WERI-Rb-1 (cell line): ENCODE results near the gene PCDHB5.
"Not testable (repeated sequence)": the region's sequence is repeated elsewhere in the genome, so short reads cannot be mapped to it uniquely, and the experiment has no call there.

Source experiments
- DNase-seq: peaks from one replicate; pipeline ENCODE4 v3.0.0-alpha.2; 2020
- H3K27ac ChIP-seq: fragments of 250-450 bp; sonication (Bioruptor Pico); 2 replicates; pipeline ENCODE4 v1.5.1; 2020; ENCODE audit warnings: mild to moderate bottlenecking, moderate library complexity
- H3K27me3 ChIP-seq: fragments of 250-450 bp; sonication (Bioruptor Pico); 2 replicates; pipeline ENCODE4 v1.5.1; 2021; ENCODE audit warnings: mild to moderate bottlenecking, low read depth, moderate library complexity; ENCODE audit not compliant: insufficient read depth, severe bottlenecking
- H3K36me3 ChIP-seq: fragments of 250-450 bp; sonication (Bioruptor Pico); 2 replicates; pipeline ENCODE4 v1.5.1; 2020; ENCODE audit warnings: mild to moderate bottlenecking, moderate library complexity
- H3K4me3 ChIP-seq: 2 replicates; pipeline ENCODE4 v1.5.1; 2011; ENCODE audit warnings: low read depth, mild to moderate bottlenecking, control low read depth, low read length
- H3K9me3 ChIP-seq: fragments of 250-450 bp; sonication (Bioruptor Pico); 2 replicates; pipeline ENCODE4 v1.5.1; 2021; ENCODE audit warnings: mild to moderate bottlenecking, moderate library complexity; ENCODE audit not compliant: severe bottlenecking
- TF ChIP-seq, protein P1 (sequence below): IDR thresholded peaks from 2 replicates; pipeline ENCODE4 v1.5.1; 2011; ENCODE audit warnings: low read depth, mild to moderate bottlenecking, control low read depth, inconsistent platforms, low read length

The PCDHB5 gene

DNA sequence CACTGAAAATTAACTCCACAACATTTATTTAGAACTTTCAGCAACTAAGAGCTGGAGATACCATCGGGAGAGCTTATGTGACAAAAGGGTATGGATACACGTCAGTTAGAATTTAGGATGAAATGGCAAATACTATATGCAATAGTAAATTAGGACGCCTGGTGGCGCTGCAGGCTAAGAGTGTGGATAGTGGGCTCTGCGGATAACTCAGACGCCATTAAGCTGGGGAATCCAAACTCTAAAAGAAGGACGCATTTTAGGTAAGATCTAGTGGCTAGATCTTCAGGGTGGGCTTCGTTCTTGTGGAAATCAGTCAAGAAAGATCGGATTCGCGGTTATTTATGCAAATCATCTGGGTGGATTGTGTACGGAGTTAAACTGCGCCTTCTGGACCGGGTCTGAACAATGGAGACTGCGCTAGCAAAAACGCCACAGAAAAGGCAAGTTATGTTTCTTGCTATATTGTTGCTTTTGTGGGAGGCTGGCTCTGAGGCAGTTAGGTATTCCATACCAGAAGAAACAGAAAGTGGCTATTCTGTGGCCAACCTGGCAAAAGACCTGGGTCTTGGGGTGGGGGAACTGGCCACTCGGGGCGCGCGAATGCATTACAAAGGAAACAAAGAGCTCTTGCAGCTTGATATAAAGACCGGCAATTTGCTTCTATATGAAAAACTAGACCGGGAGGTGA lies at the start of gene PCDHB5:
TSS of gene PCDHB5 (plus strand) at position 177 of the 688 bp plus-strand sequence. CDS start at position 406, 229 bp downstream.
- peak; percentile 38 for DNase-seq
- Histone ChIP-seq H3K36me3 (no peaks in the 10 kb centered on the region), H3K4me3 (peak within 1 kb of the TSS; percentile 40), H3K27me3 (no peaks in the 10 kb centered on the region), H3K27ac (peak within 1 kb of the TSS; percentile 50; the same call in 1 of the 2 replicates), H3K9me3 (no peaks in the 10 kb centered on the region)
- TF ChIP-seq, protein P1, sequence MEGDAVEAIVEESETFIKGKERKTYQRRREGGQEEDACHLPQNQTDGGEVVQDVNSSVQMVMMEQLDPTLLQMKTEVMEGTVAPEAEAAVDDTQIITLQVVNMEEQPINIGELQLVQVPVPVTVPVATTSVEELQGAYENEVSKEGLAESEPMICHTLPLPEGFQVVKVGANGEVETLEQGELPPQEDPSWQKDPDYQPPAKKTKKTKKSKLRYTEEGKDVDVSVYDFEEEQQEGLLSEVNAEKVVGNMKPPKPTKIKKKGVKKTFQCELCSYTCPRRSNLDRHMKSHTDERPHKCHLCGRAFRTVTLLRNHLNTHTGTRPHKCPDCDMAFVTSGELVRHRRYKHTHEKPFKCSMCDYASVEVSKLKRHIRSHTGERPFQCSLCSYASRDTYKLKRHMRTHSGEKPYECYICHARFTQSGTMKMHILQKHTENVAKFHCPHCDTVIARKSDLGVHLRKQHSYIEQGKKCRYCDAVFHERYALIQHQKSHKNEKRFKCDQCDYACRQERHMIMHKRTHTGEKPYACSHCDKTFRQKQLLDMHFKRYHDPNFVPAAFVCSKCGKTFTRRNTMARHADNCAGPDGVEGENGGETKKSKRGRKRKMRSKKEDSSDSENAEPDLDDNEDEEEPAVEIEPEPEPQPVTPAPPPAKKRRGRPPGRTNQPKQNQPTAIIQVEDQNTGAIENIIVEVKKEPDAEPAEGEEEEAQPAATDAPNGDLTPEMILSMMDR: peak; percentile 63

DNA sequence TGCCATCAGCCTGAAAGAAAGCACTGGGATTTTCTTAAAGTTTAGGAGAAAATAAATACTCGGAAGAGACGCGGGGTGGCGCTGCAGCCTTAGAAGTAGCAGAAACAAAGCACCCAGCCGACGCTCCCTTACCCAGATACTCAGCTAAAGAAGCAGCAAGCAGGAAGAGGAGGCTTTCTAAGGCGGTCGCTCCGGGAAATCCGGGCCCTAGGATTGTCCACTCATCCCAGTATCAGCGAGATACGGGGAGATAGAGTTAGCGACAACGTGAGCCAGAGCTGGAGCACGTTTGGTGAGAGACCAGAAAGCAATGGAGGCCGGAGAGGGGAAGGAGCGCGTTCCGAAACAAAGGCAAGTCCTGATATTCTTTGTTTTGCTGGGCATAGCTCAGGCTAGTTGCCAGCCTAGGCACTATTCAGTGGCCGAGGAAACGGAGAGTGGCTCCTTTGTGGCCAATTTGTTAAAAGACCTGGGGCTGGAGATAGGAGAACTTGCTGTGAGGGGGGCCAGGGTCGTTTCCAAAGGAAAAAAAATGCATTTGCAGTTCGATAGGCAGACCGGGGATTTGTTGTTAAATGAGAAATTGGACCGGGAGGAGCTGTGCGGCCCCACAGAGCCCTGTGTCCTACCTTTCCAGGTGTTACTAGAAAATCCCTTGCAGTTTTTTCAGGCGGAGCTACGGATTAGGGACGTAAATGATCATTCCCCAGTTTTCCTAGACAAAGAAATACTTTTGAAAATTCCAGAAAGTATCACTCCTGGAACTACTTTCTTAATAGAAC lies 40.3 kb upstream of the PCDHB5 start, which contains the start of gene PCDHB2:
TSS of gene PCDHB2 (plus strand) at position 135 of the 782 bp plus-strand sequence. CDS start at position 311, 176 bp downstream.
- no peaks in the 10 kb centered on the region for H3K27me3 ChIP-seq
- peak; percentile 83 for DNase-seq
- H3K9me3 ChIP-seq: peaks cover 7% of the 10 kb centered on the region
- H3K27ac ChIP-seq: peak within 1 kb of the TSS; percentile 82
- peaks cover 11% of the 10 kb centered on the region for H3K36me3 ChIP-seq
- TF ChIP-seq, protein P1: peak; percentile 65; the same call in 1 of the 2 replicates
- H3K4me3 ChIP-seq: peak within 1 kb of the TSS; percentile 74

DNA sequence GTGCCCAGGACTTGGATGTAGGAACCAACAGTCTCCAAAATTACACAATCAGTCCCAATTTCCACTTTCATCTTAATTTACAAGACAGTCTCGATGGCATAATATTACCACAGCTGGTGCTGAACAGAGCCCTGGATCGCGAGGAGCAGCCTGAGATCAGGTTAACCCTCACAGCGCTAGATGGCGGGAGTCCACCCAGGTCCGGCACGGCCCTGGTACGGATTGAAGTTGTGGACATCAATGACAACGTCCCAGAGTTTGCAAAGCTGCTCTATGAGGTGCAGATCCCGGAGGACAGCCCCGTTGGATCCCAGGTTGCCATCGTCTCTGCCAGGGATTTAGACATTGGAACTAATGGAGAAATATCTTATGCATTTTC lies 39.8 kb upstream of the PCDHB5 start:
- Histone ChIP-seq H3K4me3 (peak overlapping the region; percentile 74), H3K27ac (no peak overlapping the region; the same call in 1 of the 2 replicates), H3K9me3 (peaks cover 7% of the 10 kb centered on the region), H3K36me3 (peaks cover 11% of the 10 kb centered on the region), H3K27me3 (no peaks in the 10 kb centered on the region)
- DNase-seq: no peak
- TF ChIP-seq, protein P1: no peak

DNA sequence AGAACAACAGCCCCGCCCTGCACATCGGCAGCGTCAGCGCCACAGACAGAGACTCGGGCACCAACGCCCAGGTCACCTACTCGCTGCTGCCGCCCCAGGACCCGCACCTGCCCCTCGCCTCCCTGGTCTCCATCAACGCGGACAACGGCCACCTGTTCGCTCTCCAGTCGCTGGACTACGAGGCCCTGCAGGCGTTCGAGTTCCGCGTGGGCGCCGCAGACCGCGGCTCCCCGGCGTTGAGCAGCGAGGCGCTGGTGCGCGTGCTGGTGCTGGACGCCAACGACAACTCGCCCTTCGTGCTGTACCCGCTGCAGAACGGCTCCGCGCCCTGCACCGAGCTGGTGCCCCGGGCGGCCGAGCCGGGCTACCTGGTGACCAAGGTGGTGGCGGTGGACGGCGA lies 38.8 kb upstream of the PCDHB5 start:
- not testable (repeated sequence) for DNase-seq, H3K4me3 ChIP-seq, H3K27me3 ChIP-seq, H3K9me3 ChIP-seq, H3K27ac ChIP-seq
- H3K36me3 ChIP-seq: peaks cover 11% of the 10 kb centered on the region

DNA sequence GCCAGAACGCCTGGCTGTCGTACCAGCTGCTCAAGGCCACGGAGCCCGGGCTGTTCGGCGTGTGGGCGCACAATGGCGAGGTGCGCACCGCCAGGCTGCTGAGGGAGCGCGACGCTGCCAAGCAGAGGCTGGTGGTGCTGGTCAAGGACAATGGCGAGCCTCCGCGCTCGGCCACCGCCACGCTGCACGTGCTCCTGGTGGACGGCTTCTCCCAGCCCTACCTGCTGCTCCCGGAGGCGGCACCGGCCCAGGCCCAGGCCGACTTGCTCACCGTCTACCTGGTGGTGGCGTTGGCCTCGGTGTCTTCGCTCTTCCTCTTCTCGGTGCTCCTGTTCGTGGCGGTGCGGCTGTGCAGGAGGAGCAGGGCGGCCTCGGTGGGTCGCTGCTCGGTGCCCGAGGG lies 38.4 kb upstream of the PCDHB5 start:
- not testable (repeated sequence) for H3K4me3 ChIP-seq

DNA sequence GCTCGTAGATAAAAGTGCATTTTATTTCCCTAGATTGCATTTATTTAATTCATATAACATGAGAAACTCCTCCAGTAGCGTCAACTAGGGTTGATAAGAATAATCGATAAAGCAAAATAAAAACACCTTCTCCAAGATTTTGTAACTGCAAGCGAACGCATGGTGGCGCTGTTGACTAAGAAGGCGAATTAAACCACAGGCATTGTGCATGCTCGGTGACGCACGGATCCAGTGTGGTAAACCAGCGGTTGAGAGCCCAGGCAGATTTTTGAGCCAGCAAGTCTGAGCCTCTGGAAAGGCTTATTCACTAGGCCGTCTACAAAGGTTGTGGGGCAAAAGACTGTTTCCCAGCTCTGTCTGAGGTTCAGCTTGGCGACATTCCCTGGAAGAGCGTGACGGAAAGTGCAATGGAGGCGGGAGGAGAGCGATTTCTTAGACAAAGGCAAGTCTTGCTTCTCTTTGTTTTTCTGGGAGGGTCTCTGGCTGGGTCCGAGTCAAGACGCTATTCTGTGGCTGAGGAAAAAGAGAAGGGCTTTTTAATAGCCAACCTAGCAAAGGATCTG lies 34.7 kb upstream of the PCDHB5 start, which contains the start of gene PCDHB3:
TSS of gene PCDHB3 (plus strand) at position 231 of the 563 bp plus-strand sequence. CDS start at position 408, 177 bp downstream.
- Histone ChIP-seq H3K27me3 (no peaks in the 10 kb centered on the region), H3K36me3 (peaks cover 11% of the 10 kb centered on the region), H3K27ac (no peak within 1 kb of the TSS), H3K9me3 (peaks cover 5% of the 10 kb centered on the region), H3K4me3 (no peak within 1 kb of the TSS)
- TF ChIP-seq, protein P1: peak; percentile 20; the same call in 1 of the 2 replicates
- DNase-seq: no peak

More for the DNA sequence above, 38.4 kb upstream of the PCDHB5 start:
- not testable (repeated sequence) for H3K27me3 ChIP-seq, H3K27ac ChIP-seq, DNase-seq, H3K9me3 ChIP-seq
- peaks cover 11% of the 10 kb centered on the region for H3K36me3 ChIP-seq
